Omental fat pad (tissue), 4 donors: ENCODE measurements around the gene HOTAIR. TPM values are rescaled to one million over a fixed set of nuclear protein-coding genes. Genes with fewer than 3 reads are reported as not detected.

Source experiments
- ATAC-seq: fragments of 150-250 bp; one replicate; pipeline ENCODE4 v1.9.1; 2016; ENCODE audit warnings: mild to moderate bottlenecking, moderate library complexity; ENCODE audit not compliant: low FRiP score
- DNase-seq: peaks from one replicate; pipeline ENCODE4 v3.0.0-alpha.2; 2019; ENCODE audit warnings: low spot score
- CTCF ChIP-seq, 3 donors: fragments of 450-650 bp; IDR thresholded peaks; one replicate each; pipeline ENCODE4 v1.5.1; 2016 to 2017; ENCODE audit warnings: antibody characterized with exemption in 3 of 3, mild to moderate bottlenecking in 3 of 3, moderate library complexity in 2 of 3
- total RNA-seq, 4 donors: library from RNA; depleted of rRNA; stranded (reverse); fragments of >200 nt; gene quantifications; one replicate each; pipeline ENCODE4 v1.1.0, GENCODE V29; 2016

Gene HOTAIR
- total RNA-seq, 4 donors from 2014 or later, result 0.32 TPM; not detected in 3

- DNase-seq (no peak), ATAC-seq (no peak)
- no peak for TF ChIP-seq CTCF (IDR thresholded peaks at IDR 0.05)
Measured at GRCh38 chr12:54002278-54002914, 27.6 kb upstream of the HOTAIR start.

- DNase-seq (no peak), ATAC-seq (no peak)
- TF ChIP-seq CTCF (IDR thresholded peaks at IDR 0.05), result no peak
Measured at GRCh38 chr12:54001283-54002187, 26.8 kb upstream of the HOTAIR start.

- DNase-seq (no peak), ATAC-seq (peak; percentile 42)
- no peak for TF ChIP-seq CTCF (IDR thresholded peaks at IDR 0.05)
Measured at GRCh38 chr12:54000116-54001114, 25.7 kb upstream of the HOTAIR start, which contains the start of gene HOXC9. Gene HOXC9 (plus strand): TSS chr12:54000161. CDS start chr12:54000189, 28 bp downstream.

GRCh38 chr12:53999559-54000115, 24.9 kb upstream of the HOTAIR start:
- ATAC-seq (peak; percentile 2), DNase-seq (no peak)
- TF ChIP-seq CTCF (IDR thresholded peaks at IDR 0.05), result no peak

- TF ChIP-seq CTCF (IDR thresholded peaks at IDR 0.05), result no peak
- DNase-seq (no peak), ATAC-seq (no peak)
Measured at GRCh38 chr12:53998900-53999236, 24.1 kb upstream of the HOTAIR start.

- ATAC-seq (no peak), DNase-seq (no peak)
- TF ChIP-seq CTCF (IDR thresholded peaks at IDR 0.05), result no peak
Measured at GRCh38 chr12:53998110-53998899, 23.6 kb upstream of the HOTAIR start.
